ENCODE data around the gene DUSP9.

The DUSP9 gene

GRCh38 chrX:153649178-153649914 lies 2.3 kb downstream of the DUSP9 start:
- DNase-seq: peak; percentile 56

GRCh38 chrX:153649915-153650782 lies 3.1 kb downstream of the DUSP9 start:
- no peak for DNase-seq

- DNase-seq: no peak
These were observed 4.0 kb downstream of the DUSP9 start for GRCh38 chrX:153650959-153651358.

- DNase-seq: peak; percentile 29
These were observed 4.6 kb downstream of the DUSP9 start for GRCh38 chrX:153651540-153652079.

GRCh38 chrX:153653556-153653955 lies 6.6 kb downstream of the DUSP9 start:
- no peak for DNase-seq

GRCh38 chrX:153657161-153657560 lies 10.2 kb downstream of the DUSP9 start:
- DNase-seq: no peak

GRCh38 chrX:153659268-153659667 lies 12.3 kb downstream of the DUSP9 start:
- no peak for DNase-seq

- DNase-seq: peak; percentile 57
These were observed 15.3 kb downstream of the DUSP9 start for GRCh38 chrX:153662266-153662665.

- DNase-seq: no peak
These were observed 18.8 kb downstream of the DUSP9 start for GRCh38 chrX:153665726-153666306.

- no peak for DNase-seq
These were observed 20.4 kb downstream of the DUSP9 start for GRCh38 chrX:153667281-153667955.

- peak; percentile 79 for DNase-seq
These were observed 21.0 kb downstream of the DUSP9 start for GRCh38 chrX:153667956-153668396.

GRCh38 chrX:153668423-153669173 lies 21.6 kb downstream of the DUSP9 start:
- DNase-seq: no peak

- DNase-seq: peak; percentile 26
These were observed 22.3 kb downstream of the DUSP9 start for GRCh38 chrX:153669174-153669890.

GRCh38 chrX:153669901-153670731 lies 23.1 kb downstream of the DUSP9 start:
- DNase-seq: no peak

GRCh38 chrX:153670748-153671588 lies 24.0 kb downstream of the DUSP9 start:
- no peak for DNase-seq

GRCh38 chrX:153671589-153672530 lies 24.9 kb downstream of the DUSP9 start:
- no peak for DNase-seq

GRCh38 chrX:153672531-153673427 lies 25.8 kb downstream of the DUSP9 start:
- no peak for DNase-seq
